Panc1 (cell line): ENCODE data around the gene ACOT8. TPM values are rescaled to one million over a fixed set of nuclear protein-coding genes. Genes with fewer than 3 reads are reported as not detected.

Experiments used
- ATAC-seq: fragments of 200-7000 bp; cut with Tn5 transposase; 2 replicates; pipeline ENCODE4 v1.9.1; 2020; ENCODE audit warnings: mild to moderate bottlenecking, moderate library complexity
- BruUV-seq: library from RNA; stranded (reverse); fragments of 400-500 nt; replicated peaks from 2 replicates; lab custom pipeline; 2021; lab: Mats Ljungman, UMichigan
- CTCF ChIA-PET: fragments of 300-600 bp; sonication (Branson Sonifier 250); formaldehyde crosslinking; loops from one replicate; lab custom pipeline; 2022; ENCODE audit warnings: antibody characterized with exemption; lab: Charles Lee
- POLR2A ChIA-PET: fragments of 300-600 bp; sonication (Branson Sonifier 250); formaldehyde crosslinking; loops from one replicate; lab custom pipeline; 2022; ENCODE audit warnings: antibody characterized with exemption; lab: Charles Lee
- DNase-seq: peaks from one replicate; pipeline ENCODE4 v3.0.0-alpha.2; 2010; ENCODE audit warnings: low read depth, low spot score
- H3K27ac ChIP-seq: 2 replicates; pipeline ENCODE4 v1.5.1; 2011; ENCODE audit warnings: mild to moderate bottlenecking, low read length, inconsistent platforms
- H3K27me3 ChIP-seq: fragments of 200-500 bp; sonication (Bioruptor generic); 2 replicates; pipeline ENCODE4 v1.6.0; 2014; ENCODE audit warnings: low read length, inconsistent platforms; ENCODE audit not compliant: control insufficient read depth, insufficient read depth
- H3K36me3 ChIP-seq: fragments of 200-500 bp; sonication (Bioruptor generic); 2 replicates; pipeline ENCODE4 v1.5.1; 2014; ENCODE audit warnings: inconsistent platforms, mild to moderate bottlenecking, low read length, moderate library complexity; ENCODE audit not compliant: control insufficient read depth, insufficient read depth
- H3K4me1 ChIP-seq: 2 replicates; pipeline ENCODE4 v1.5.1; 2011; ENCODE audit warnings: inconsistent platforms, mild to moderate bottlenecking, low read length, moderate library complexity; ENCODE audit not compliant: control insufficient read depth, insufficient read depth
- H3K4me3 ChIP-seq, 2 experiments: 2 replicates each; pipeline ENCODE4 v1.5.1; 2011 to 2012; ENCODE audit warnings: low read depth in 2 of 2, low read length in 2 of 2, mild to moderate bottlenecking in 2 of 2, inconsistent platforms in 1 of 2, moderate library complexity in 1 of 2
- H3K9me3 ChIP-seq: fragments of 200-500 bp; sonication (Bioruptor generic); 2 replicates; pipeline ENCODE4 v1.5.1; 2014; ENCODE audit warnings: low read depth, mild to moderate bottlenecking, inconsistent platforms, low read length, moderate library complexity; ENCODE audit not compliant: control insufficient read depth, insufficient read depth
- CTCF ChIP-seq: fragments of 450-650 bp; IDR thresholded peaks from 2 replicates; pipeline ENCODE4 v1.5.1; 2017; ENCODE audit warnings: mild to moderate bottlenecking
- POLR2AphosphoS5 ChIP-seq: IDR thresholded peaks from 2 replicates; pipeline ENCODE4 v1.6.1; 2012; ENCODE audit warnings: mild to moderate bottlenecking, low read depth, low read length, moderate library complexity
- REST ChIP-seq, 2 experiments: IDR thresholded peaks; 2 replicates each; pipeline ENCODE4 v1.6.1; 2011 to 2012; ENCODE audit warnings: low read depth in 2 of 2, control low read depth in 1 of 2, low read length in 1 of 2, mild to moderate bottlenecking in 1 of 2, moderate library complexity in 1 of 2; ENCODE audit not compliant: insufficient read depth in 1 of 2
- SIN3A ChIP-seq: IDR thresholded peaks from 2 replicates; pipeline ENCODE4 v1.6.1; 2012; ENCODE audit warnings: low read depth, mild to moderate bottlenecking, low read length, moderate library complexity, borderline replicate concordance; ENCODE audit not compliant: insufficient read depth
- TCF7L2 ChIP-seq: IDR thresholded peaks from 2 replicates; pipeline ENCODE4 v1.6.1; 2011; ENCODE audit warnings: mild to moderate bottlenecking, low read depth, low read length, inconsistent platforms
- in situ Hi-C: cut with HindIII; loops from 2 replicates; pipeline ENCODE4 v1.10.0; 2016; ENCODE audit warnings: low sequenced_read_pairs, low pct_unique_long_range_greater_than_20kb
- intact Hi-C: fragments of 100-400 bp; cut with micrococcal nuclease; formaldehyde crosslinking; loops from one replicate; pipeline ENCODE4 v1.10.0; 2022; ENCODE audit not compliant: unreplicated experiment
- total RNA-seq: library from RNA; stranded (reverse); gene quantifications from one replicate; pipeline ENCODE4 v1.2.1, GENCODE V29; 2021; ENCODE audit not compliant: unreplicated experiment

The ACOT8 gene
- total RNA-seq, 1 experiment from 2014 or later = 21.1 TPM

GRCh38 chr20:45867136-45867818 is 10.1 kb upstream of the ACOT8 start:
- peak; percentile 64 for ATAC-seq
- Histone ChIP-seq H3K4me3 (no peak overlapping the region), H3K4me1 (peaks cover 7% of the 10 kb centered on the region; the same call in 1 of the 2 replicates), H3K9me3 (no peaks in the 10 kb centered on the region), H3K27ac (peak overlapping the region; percentile 27; the same call in 1 of the 2 replicates), H3K36me3 (no peaks in the 10 kb centered on the region), H3K27me3 (no peaks in the 10 kb centered on the region)
- TF ChIP-seq REST (IDR thresholded peaks at IDR 0.05; ENCODE audit: insufficient read depth in 1 of 2, low read depth in 2 of 2, low read length in 1 of 2) (no peak), TCF7L2 (no peak), POLR2AphosphoS5 (no peak), SIN3A (no peak), CTCF (no peak)
- intact Hi-C loops = no loop called here
- POLR2A ChIA-PET = no interaction called here
- DNase-seq = no peak
- no TSS peak for BruUV-seq
- in situ Hi-C loops = no loop called here
- CTCF ChIA-PET = no interaction called here

GRCh38 chr20:45866454-45866853 is 9.3 kb upstream of the ACOT8 start:
- intact Hi-C loops = no loop called here
- no peaks in the 10 kb centered on the region for H3K9me3 ChIP-seq
- TF ChIP-seq TCF7L2 (no peak), REST (IDR thresholded peaks at IDR 0.05; ENCODE audit: insufficient read depth in 1 of 2, low read depth in 2 of 2, low read length in 1 of 2) (no peak), POLR2AphosphoS5 (no peak), CTCF (no peak), SIN3A (no peak)
- H3K4me1 ChIP-seq = peaks cover 7% of the 10 kb centered on the region; the same call in 1 of the 2 replicates
- ChIA-PET POLR2A (no interaction called here), CTCF (no interaction called here)
- ATAC-seq = no peak
- in situ Hi-C loops = no loop called here
- H3K27ac ChIP-seq = no peak overlapping the region
- H3K36me3 ChIP-seq = no peaks in the 10 kb centered on the region
- no peak overlapping the region for H3K4me3 ChIP-seq
- BruUV-seq = no TSS peak
- no peak for DNase-seq
- H3K27me3 ChIP-seq = no peaks in the 10 kb centered on the region
